Muscle of leg (tissue), 11 donors: ENCODE results near the gene HOXA2. TPM values are rescaled to one million over a fixed set of nuclear protein-coding genes. Genes with fewer than 3 reads are reported as not detected.
A peak's percentile ranks its signal among the peaks of the same experiment; 100 is the strongest.

ENCODE experiments used
- DNase-seq: peaks from one replicate; pipeline ENCODE4 v3.0.0; 2013
- H3K27ac ChIP-seq: one replicate; pipeline ENCODE4 v1.5.1; 2013; ENCODE audit warnings: mild to moderate bottlenecking, low read length, control low read depth
- H3K27me3 ChIP-seq: one replicate; pipeline ENCODE4 v1.6.1; 2013; ENCODE audit warnings: low read length; ENCODE audit not compliant: control insufficient read depth, insufficient read depth
- H3K36me3 ChIP-seq: one replicate; pipeline ENCODE4 v1.6.1; 2013; ENCODE audit warnings: low read length; ENCODE audit not compliant: control insufficient read depth, insufficient read depth
- H3K4me1 ChIP-seq: one replicate; pipeline ENCODE4 v1.6.1; 2013; ENCODE audit warnings: low read length; ENCODE audit not compliant: control insufficient read depth, insufficient read depth
- H3K4me3 ChIP-seq: one replicate; pipeline ENCODE4 v1.5.1; 2013; ENCODE audit warnings: low read length, control low read depth
- H3K9me3 ChIP-seq: replicated peaks from 2 replicates; pipeline ENCODE4 v1.6.1; 2013; ENCODE audit warnings: low read depth, low read length; ENCODE audit not compliant: control insufficient read depth
- WGBS: methylation state at CpG from one replicate; pipeline ENCODE4 v1.1.5; 2013; ENCODE audit warnings: missing lambda C conversion rate; ENCODE audit not compliant: insufficient coverage; 5-methylcytosine and 5-hydroxymethylcytosine counted together
- polyA plus RNA-seq, 8 donors: library from polyadenylated mRNA; unstranded; fragments of 120-200 nt; gene quantifications; one replicate each; pipeline versions ENCODE4 v1.2.1 to v1.2.3, GENCODE V29; 2013; ENCODE audit warnings: inconsistent platforms in 1 of 8, low replicate concordance in 1 of 8; ENCODE audit not compliant: insufficient read length in 8 of 8, insufficient read depth in 1 of 8
- total RNA-seq: library from RNA; stranded (reverse); fragments of 120-200 nt; gene quantifications from one replicate; pipeline ENCODE4 v1.2.4, GENCODE V29; 2013

The HOXA2 gene
- total and polyA plus RNA-seq, 9 donors = 0.70 to 3.1 (median 1.3) TPM

DNA sequence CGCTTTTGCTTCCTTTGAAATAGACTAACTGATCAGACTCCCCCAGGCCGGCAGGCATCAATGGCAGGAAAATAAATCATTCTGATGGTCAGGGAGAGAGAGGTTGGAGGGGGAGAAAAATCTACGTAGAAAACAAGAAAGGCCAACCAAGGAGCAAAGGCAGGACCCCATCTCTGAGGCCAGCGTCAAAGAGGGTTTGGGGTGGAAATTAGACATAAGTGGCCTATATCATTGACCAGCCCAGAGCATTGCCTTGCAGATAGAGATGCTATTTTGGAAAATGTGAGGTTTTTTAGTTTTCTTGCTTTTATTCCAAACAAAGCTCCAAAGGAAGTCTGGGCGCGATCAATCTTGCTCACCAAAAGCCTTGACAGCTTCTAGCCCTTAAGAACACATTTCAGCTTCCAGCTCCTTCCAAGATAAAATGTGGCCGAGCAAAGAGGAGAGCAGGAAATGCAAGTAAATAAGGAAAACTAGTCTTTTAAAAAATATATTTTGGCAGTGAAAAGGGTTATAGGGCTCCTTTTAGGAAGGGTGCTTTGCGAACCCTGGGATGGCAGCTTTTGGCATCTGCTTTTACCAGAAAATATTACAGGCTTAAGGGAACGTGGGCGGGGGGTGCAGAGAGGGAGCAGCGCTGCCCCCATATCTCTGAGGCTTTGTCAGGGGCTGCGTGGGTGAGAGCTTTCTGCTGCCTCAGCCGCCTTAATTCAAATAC is 2.0 kb upstream of the HOXA2 start:
- WGBS = 69% methylated on average over 6 of the region's 13 CpGs
- no peaks in the 10 kb centered on the region for H3K9me3 ChIP-seq
- no peak overlapping the region for H3K4me3 ChIP-seq
- peaks cover 55% of the 10 kb centered on the region for H3K27me3 ChIP-seq
- DNase-seq = peak; percentile 68
- H3K36me3 ChIP-seq = peaks cover 13% of the 10 kb centered on the region
- H3K27ac ChIP-seq = peak overlapping the region; percentile 2
- H3K4me1 ChIP-seq = peaks cover 24% of the 10 kb centered on the region

DNA sequence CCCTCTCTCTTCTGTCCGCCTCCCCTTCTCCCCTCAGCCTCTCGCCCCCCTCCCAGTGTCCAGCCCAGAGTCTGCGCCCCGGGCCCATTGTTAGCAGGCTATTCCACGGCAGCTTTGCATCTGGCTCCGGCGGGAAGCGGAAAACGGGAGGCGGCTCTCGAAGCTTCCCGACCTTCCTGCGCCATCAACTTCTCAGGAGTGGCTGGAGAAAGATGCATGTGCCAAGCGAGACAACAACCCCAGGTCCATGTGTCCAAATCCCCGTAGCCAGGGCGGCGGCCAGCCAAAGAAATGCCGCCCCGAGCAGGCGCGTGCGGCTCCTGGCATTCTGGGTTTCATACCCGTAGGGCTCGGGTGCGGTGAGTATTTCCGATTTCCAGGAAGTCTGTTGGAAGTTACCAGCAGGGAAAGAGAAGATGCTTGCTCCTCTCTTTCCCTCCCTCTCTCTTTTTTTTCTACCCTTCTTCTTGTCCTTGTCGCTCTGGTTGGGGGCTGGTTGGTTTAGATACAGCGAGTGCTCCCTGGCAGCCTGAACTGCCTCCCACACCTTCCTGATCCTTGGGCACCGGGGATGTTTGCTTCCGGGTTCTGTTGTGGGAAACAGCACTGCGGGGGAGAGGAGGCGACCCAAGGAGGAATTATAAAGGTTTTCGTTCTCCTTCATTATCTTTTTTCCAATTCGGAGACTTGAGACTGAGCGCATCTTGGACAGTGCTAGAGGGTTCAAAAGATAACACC is 1.2 kb upstream of the HOXA2 start:
- peak overlapping the region; percentile 6 for H3K4me3 ChIP-seq
- peak overlapping the region; percentile 31 for H3K27ac ChIP-seq
- peaks cover 23% of the 10 kb centered on the region for H3K4me1 ChIP-seq
- 44% methylated on average over 16 of the region's 35 CpGs for WGBS
- H3K36me3 ChIP-seq = peaks cover 13% of the 10 kb centered on the region
- H3K9me3 ChIP-seq = no peaks in the 10 kb centered on the region
- peaks cover 61% of the 10 kb centered on the region for H3K27me3 ChIP-seq
- DNase-seq = no peak

DNA sequence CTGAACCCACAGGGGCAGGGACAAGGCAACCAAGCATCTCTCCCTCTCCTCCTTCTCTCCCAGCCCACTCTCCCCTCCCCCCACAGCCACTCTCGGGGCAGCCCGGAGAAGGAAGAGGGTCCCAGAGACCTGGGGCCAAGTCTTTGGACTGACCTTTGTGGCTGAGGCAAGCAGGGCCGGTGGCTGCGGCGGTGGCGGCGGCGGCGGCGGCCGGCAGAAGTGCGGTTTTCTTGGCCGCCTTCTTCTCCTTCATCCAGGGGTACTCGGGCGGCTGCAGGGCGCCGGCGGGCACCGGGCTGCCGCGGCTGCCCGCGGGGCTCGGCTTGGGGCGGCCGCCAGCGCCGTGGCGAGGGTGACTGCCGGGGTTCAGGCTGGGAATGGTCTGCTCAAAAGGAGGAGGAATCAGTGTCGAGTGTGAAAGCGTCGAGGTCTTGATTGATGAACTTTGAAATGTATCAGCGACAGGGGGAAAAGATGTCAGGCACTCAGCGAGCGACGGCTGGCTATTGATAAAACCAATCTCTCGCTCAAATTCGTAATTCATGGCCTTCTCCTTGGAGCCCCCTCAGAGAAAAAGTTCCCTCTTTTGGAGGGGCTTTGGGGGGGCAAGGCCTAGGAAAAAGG is 414 bp downstream of the HOXA2 start:
- no peak overlapping the region for H3K27ac ChIP-seq

DNA sequence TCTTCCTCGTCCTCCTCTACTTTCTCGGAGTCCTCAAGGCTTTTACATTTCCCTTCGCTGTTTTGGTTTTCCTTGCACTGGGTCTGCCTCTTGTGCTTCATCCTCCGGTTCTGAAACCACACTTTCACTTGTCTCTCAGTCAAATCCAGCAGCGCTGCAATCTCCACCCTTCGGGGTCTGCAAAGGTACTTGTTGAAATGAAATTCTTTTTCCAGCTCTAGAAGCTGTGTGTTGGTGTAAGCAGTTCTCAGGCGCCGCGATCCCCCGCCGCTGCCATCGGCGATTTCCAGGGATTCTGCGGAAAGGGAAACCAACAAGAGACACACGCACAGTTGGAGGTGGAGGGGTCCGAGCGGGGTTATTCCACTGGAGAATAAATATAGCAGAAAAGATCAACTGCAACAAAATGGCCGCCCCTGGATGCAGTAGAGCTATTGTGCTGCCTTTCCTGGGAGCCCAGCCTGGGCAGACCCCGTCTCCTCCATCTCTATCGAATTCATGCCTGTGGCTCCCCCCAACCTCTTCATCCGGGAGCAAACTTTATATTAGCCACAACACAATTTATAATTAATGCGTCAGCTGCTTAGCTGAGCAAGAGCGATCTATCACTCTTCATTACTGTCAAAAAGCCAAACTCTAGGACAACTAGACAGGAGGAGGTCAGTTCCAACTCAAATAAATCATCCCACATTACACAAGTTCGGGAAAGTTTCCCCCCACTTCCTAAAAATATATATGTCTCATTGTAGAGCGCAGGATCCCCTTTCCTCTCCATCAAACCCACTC is 1.1 kb downstream of the HOXA2 start:
- WGBS = 63% methylated on average over 17 of the region's 25 CpGs
- Histone ChIP-seq H3K4me3 (no peak overlapping the region), H3K36me3 (peaks cover 6% of the 10 kb centered on the region), H3K9me3 (no peaks in the 10 kb centered on the region), H3K27ac (peak overlapping the region; percentile 52), H3K27me3 (peaks cover 62% of the 10 kb centered on the region), H3K4me1 (peaks cover 36% of the 10 kb centered on the region)
- DNase-seq = no peak

More for the DNA sequence above, 414 bp downstream of the HOXA2 start:
- peaks cover 6% of the 10 kb centered on the region for H3K36me3 ChIP-seq
- H3K27me3 ChIP-seq = peaks cover 61% of the 10 kb centered on the region
- DNase-seq = no peak
- H3K9me3 ChIP-seq = no peaks in the 10 kb centered on the region
- 39% methylated on average over 31 of the region's 39 CpGs for WGBS
- H3K4me1 ChIP-seq = peaks cover 39% of the 10 kb centered on the region
- H3K4me3 ChIP-seq = no peak overlapping the region

DNA sequence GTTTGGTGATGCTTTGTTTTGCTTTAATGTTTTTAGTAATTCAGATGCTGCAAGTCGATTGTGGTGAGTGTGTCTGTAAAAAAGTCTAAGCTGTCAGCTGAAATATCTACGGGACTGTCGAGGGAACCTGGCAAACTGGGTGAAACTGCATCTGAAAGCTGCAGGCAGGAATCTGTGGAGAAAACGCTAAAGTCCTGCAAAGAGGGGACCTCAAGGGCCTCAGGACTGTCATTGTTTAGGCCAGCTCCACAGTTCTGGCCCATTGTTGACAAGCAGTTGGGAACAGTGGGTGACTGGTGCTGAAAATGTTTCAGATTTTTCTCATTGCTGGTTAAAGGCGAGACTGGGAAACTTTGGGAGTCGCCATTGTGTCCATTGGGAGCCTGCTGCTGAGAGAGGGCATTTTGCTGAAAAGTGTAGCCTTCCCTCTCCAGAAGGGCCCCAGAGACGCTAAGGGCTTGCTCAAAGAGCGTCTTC is 1.8 kb downstream of the HOXA2 start:
- Histone ChIP-seq H3K27ac (no peak overlapping the region), H3K4me3 (no peak overlapping the region), H3K27me3 (peaks cover 64% of the 10 kb centered on the region), H3K36me3 (peaks cover 6% of the 10 kb centered on the region), H3K9me3 (no peaks in the 10 kb centered on the region), H3K4me1 (peaks cover 30% of the 10 kb centered on the region)
- WGBS = 73% methylated on average over 7 of the region's 8 CpGs
- DNase-seq = no peak

DNA sequence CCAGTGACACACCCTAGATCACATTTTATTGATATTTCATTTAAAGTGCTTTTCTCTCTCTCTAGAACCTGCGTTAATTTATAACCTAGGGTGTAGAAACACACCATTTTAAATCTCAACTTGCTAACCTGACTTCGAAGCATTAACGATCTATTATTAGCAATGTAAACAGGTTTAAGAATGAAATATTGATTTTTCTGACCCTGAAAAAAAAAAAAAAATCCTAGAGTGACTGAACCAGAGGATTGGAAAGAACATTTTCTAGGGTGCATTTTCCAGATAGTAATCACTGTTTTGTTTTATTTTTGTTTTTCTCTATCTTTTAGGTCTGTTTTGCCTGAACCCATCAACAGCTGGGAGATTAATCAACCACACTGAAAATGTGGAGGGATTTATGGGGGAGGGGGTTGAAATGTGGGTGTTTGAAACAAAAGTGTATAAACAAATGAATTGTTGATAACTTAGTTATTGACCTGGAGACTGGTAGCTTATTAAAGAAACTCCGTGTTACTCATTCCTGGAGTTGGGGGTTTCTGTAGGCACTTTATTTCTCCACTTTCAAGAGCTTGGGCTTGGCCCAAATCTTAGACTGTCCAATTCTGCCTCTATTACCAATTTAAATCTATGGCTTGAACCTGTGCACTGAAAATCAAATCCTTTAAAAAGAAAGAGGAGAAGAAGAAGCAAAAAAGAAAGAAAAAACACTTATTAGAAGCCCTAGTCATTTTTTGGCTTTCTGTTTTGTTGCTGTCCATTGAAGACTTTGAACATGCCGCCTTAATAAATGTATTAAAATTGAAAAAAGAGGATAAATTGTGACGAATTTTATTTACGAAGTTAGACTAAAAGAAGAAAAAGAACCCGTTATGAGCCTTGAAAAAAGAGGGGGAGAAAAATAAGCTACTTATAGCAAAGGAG is 2.8 kb downstream of the HOXA2 start:
- DNase-seq = no peak
- Histone ChIP-seq H3K4me3 (no peak overlapping the region), H3K27ac (no peak overlapping the region), H3K27me3 (peaks cover 67% of the 10 kb centered on the region), H3K9me3 (no peaks in the 10 kb centered on the region), H3K4me1 (peaks cover 32% of the 10 kb centered on the region), H3K36me3 (peaks cover 6% of the 10 kb centered on the region)
- WGBS = no CpG with 5 or more reads among the region's 8 CpGs

DNA sequence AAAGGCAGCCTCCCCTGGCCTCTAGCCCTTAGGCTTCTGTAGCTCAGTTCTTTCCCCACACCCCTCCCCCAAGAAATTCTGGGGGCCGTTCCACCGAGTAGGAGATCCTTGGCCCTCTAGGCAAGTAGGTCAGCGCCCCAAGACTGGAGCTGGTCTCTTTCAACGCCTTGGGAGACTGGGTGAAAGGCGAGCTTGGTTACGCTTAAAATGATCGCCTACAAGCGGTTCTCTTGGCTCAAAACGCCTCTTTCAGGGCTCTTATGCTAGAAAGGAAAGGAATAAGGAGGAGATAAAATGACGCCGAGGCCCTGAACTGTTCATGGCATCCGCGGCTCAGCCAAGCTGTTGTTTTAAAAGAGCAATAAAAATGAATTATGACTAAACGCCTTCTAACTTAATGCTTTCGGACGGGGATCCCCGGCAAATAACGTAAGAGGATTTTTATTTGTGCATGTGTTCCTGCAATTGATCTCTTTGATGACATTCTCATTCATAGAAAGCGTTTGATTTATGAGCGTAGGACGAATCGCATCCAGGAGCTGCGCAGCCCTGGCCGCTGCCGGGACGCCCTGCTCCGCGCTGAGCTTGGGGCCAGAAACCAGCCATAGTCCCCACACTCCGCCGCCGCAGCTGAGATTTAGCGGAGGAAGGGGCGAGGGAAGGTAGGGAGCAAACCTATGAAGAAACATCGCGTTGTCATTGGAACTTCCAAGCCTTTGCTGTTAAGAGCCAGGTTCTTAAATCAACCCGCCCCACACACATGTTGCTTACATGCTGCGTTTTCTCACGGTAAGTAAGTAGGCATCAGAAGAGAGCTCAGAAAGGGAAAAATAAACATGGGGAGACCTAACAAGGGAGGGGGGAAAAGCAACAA is 3.7 kb downstream of the HOXA2 start:
- H3K36me3 ChIP-seq = peaks cover 6% of the 10 kb centered on the region
- WGBS = 52% methylated on average over 21 of the region's 38 CpGs
- no peaks in the 10 kb centered on the region for H3K9me3 ChIP-seq
- DNase-seq = peak; percentile 71
- peak overlapping the region; percentile 76 for H3K27ac ChIP-seq
- peaks cover 65% of the 10 kb centered on the region for H3K27me3 ChIP-seq
- peaks cover 28% of the 10 kb centered on the region for H3K4me1 ChIP-seq
- peak overlapping the region; percentile 20 for H3K4me3 ChIP-seq

DNA sequence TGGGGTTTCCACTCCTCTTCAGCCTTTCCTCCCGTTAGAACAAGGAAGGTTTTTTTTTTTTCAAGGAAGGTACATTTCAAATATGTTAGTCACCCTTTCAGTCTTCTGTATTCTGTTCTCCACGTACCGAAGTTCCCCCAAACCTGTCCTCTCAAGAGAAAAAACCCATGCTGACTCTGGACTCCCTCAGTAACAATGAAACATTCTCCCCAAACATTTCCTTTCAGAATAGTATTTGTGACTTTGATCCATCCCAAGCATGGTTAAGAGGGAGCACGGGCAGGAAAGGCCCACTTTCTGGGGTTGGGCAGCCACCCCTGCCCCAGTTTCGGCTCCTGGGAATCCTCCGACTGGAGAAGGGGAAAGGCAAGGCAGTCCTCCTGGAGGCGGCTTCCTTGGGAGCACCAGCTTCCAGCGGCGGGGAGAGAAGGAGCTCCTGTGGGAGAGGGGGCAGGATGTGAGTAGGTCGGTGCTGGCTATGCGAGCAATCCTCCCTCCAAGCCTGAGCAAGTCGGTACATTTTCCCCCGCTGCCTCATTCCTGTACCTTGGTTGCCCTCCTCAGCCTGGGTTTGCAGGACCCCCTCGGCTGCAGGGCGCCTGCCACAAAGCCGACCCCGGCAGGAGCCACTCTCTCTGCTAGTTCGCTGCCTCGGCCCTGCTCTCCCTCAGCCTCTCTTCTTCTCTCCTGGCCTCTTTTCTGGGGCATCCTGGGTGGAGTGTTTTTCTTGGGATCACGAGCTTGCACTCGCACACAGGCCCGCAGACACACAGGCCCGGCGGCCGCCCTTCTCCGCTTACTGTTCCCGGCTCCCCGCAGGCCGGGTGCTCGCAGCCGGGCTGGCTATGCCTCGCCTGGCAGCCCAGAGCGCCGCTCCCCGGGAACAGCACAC is 4.6 kb downstream of the HOXA2 start:
- Histone ChIP-seq H3K27me3 (peaks cover 57% of the 10 kb centered on the region), H3K27ac (peak overlapping the region; percentile 76), H3K36me3 (peaks cover 4% of the 10 kb centered on the region), H3K9me3 (no peaks in the 10 kb centered on the region), H3K4me3 (peak overlapping the region; percentile 20), H3K4me1 (peaks cover 26% of the 10 kb centered on the region)
- WGBS = 16% methylated on average over 19 of the region's 35 CpGs
- no peak for DNase-seq
